Endothelial cell of umbilical vein (primary cell): ENCODE results near the gene HDAC9. TPM values are rescaled to one million over a fixed set of nuclear protein-coding genes. Genes with fewer than 3 reads are reported as not detected.

Experiments
- BruUV-seq: library from RNA; stranded (reverse); fragments of 400-500 nt; replicated peaks from 2 replicates; lab custom pipeline; 2021; lab: Mats Ljungman, UMichigan
- CTCF ChIA-PET: fragments of 300-600, 350-600 bp; sonication (Branson Sonifier 250); formaldehyde crosslinking; loops from one replicate; lab custom pipeline; 2021; ENCODE audit warnings: antibody characterized with exemption, inconsistent platforms; lab: Charles Lee
- POLR2A ChIA-PET: fragments of 300-600, 350-600 bp; sonication (Branson Sonifier 250); formaldehyde crosslinking; loops from one replicate; lab custom pipeline; 2021; ENCODE audit warnings: antibody characterized with exemption, inconsistent platforms; lab: Charles Lee
- DNase-seq: peaks from one replicate; pipeline ENCODE4 v3.0.0-alpha.2; 2011; ENCODE audit warnings: low read depth, low spot score
- FAIRE-seq: peaks from 2 replicates; lab custom pipeline; 2011; peaks lifted over from hg19 to GRCh38; lab: Jason Lieb, UNC
- H2AFZ ChIP-seq: 2 replicates; pipeline ENCODE4 v1.6.0; 2012; ENCODE audit warnings: low read depth, low read length, control low read depth, inconsistent platforms
- H3K27ac ChIP-seq: 2 replicates; pipeline ENCODE4 v1.5.1; 2011; ENCODE audit warnings: low read depth, mild to moderate bottlenecking, control low read depth, low read length, moderate library complexity; ENCODE audit not compliant: insufficient read depth
- H3K27me3 ChIP-seq, 2 experiments: 2 replicates each; pipeline versions ENCODE4 v1.6.0 to v1.6.1; 2011; ENCODE audit warnings: low read length in 2 of 2, mixed read lengths in 1 of 2; ENCODE audit not compliant: control insufficient read depth in 2 of 2, insufficient read depth in 2 of 2
- H3K36me3 ChIP-seq, 2 experiments: 2 replicates in 1 of 2; 3 replicates in 1 of 2; pipeline ENCODE4 v1.5.1; 2011; ENCODE audit warnings: low read length in 2 of 2, mild to moderate bottlenecking in 1 of 2, moderate library complexity in 1 of 2; ENCODE audit not compliant: control insufficient read depth in 2 of 2, insufficient read depth in 2 of 2; ENCODE audit errors: extremely low read depth in 1 of 2
- H3K4me1 ChIP-seq: 3 replicates; pipeline ENCODE4 v1.5.1; 2011; ENCODE audit warnings: mild to moderate bottlenecking, low read length; ENCODE audit not compliant: control insufficient read depth, insufficient read depth; ENCODE audit errors: extremely low read depth
- H3K4me2 ChIP-seq: 2 replicates; pipeline ENCODE4 v1.6.1; 2011; ENCODE audit warnings: low read length, control low read depth, mixed read lengths; ENCODE audit not compliant: insufficient read depth
- H3K4me3 ChIP-seq, 3 experiments: fragments of 200-600 bp in 1 of 3; sonication (generic), shearing (Covaris generic) in 1 of 3; replicated peaks in 1 of 3; 2 replicates each; pipeline ENCODE4 v1.5.1; 2011 to 2016; ENCODE audit warnings: control low read depth in 3 of 3, low read length in 3 of 3, mild to moderate bottlenecking in 2 of 3, inconsistent platforms in 1 of 3, low read depth in 1 of 3, moderate library complexity in 1 of 3; ENCODE audit not compliant: insufficient read depth in 1 of 3
- H3K79me2 ChIP-seq: 2 replicates; pipeline ENCODE4 v1.6.0; 2012; ENCODE audit warnings: low read length, inconsistent platforms; ENCODE audit not compliant: control insufficient read depth, insufficient read depth
- H3K9ac ChIP-seq: replicated peaks from 2 replicates; pipeline ENCODE3; 2011; ENCODE audit warnings: low read length, control low read depth; ENCODE audit not compliant: insufficient read depth; ENCODE audit errors: extremely low read depth
- H3K9me1 ChIP-seq: replicated peaks from 3 replicates; pipeline ENCODE4 v1.6.0; 2011; ENCODE audit warnings: mild to moderate bottlenecking, low read length; ENCODE audit not compliant: control insufficient read depth, insufficient read depth; ENCODE audit errors: extremely low read depth
- H3K9me3 ChIP-seq: replicated peaks from 2 replicates; pipeline ENCODE4 v1.5.1; 2012; ENCODE audit warnings: low read length, inconsistent platforms; ENCODE audit not compliant: control insufficient read depth, insufficient read depth
- H4K20me1 ChIP-seq: replicated peaks from 2 replicates; pipeline ENCODE3; 2011; ENCODE audit warnings: mild to moderate bottlenecking, low read length; ENCODE audit not compliant: control insufficient read depth, insufficient read depth; ENCODE audit errors: extremely low read depth
- CTCF ChIP-seq, 2 donors: IDR thresholded peaks; 1 replicate in 1 of 2; 2 replicates in 1 of 2; pipeline ENCODE4 v1.5.1; 2011; ENCODE audit warnings: low read length in 2 of 2, mild to moderate bottlenecking in 2 of 2, moderate library complexity in 2 of 2, control low read depth in 1 of 2, inconsistent platforms in 1 of 2, low read depth in 1 of 2; ENCODE audit not compliant: insufficient read depth in 1 of 2; ENCODE audit errors: extremely low read depth in 1 of 2
- EZH2 ChIP-seq: IDR thresholded peaks from 2 replicates; pipeline ENCODE4 v1.6.1; 2012; ENCODE audit warnings: borderline replicate concordance, low read depth, mild to moderate bottlenecking, moderate library complexity, low read length, inconsistent platforms; ENCODE audit not compliant: severe bottlenecking
- FOS ChIP-seq: IDR thresholded peaks from 2 replicates; pipeline ENCODE4 v1.6.1; 2011; ENCODE audit warnings: mild to moderate bottlenecking, low read length, moderate library complexity, borderline replicate concordance; ENCODE audit not compliant: insufficient read depth
- GATA2 ChIP-seq: IDR thresholded peaks from 2 replicates; pipeline ENCODE4 v1.7.0; 2011; ENCODE audit warnings: low read depth, mild to moderate bottlenecking, moderate library complexity, mixed read lengths, low read length; ENCODE audit not compliant: insufficient read length, insufficient read depth
- JUN ChIP-seq: IDR thresholded peaks from 2 replicates; pipeline ENCODE4 v1.6.1; 2011; ENCODE audit warnings: borderline replicate concordance, low read depth; ENCODE audit not compliant: insufficient read length, insufficient read depth
- MAX ChIP-seq: IDR thresholded peaks from 2 replicates; pipeline ENCODE4 v1.6.1; 2011; ENCODE audit not compliant: insufficient read depth, insufficient read length
- MYC ChIP-seq: IDR thresholded peaks from one replicate; pipeline ENCODE4 v1.6.1; 2011; ENCODE audit warnings: mild to moderate bottlenecking, low read depth, low read length
- POLR2A ChIP-seq: IDR thresholded peaks from 2 replicates; pipeline ENCODE4 v1.6.1; 2012; ENCODE audit warnings: low read depth, mild to moderate bottlenecking, control low read depth, low read length
- POLR2AphosphoS5 ChIP-seq: IDR thresholded peaks from 2 replicates; pipeline ENCODE4 v1.6.1; 2012; ENCODE audit warnings: low read depth, mild to moderate bottlenecking, control low read depth, low read length, moderate library complexity; ENCODE audit not compliant: insufficient read depth
- dilution Hi-C: fragments of 300-500 bp; cut with MboI; formaldehyde crosslinking; loops from one replicate; pipeline ENCODE4 v1.15.0; 2019; ENCODE audit warnings: low sequenced_read_pairs; ENCODE audit not compliant: extremely low pct_ligation_motif_present
- intact Hi-C: fragments of 100-400 bp; cut with micrococcal nuclease; formaldehyde crosslinking; loops from one replicate; pipeline ENCODE4 v1.10.0; 2022
- polyA plus RNA-seq, 4 experiments: library from polyadenylated mRNA; depleted of rRNA in 3 of 4; stranded (reverse) in 3 of 4; unstranded in 1 of 4; fragments of >200 nt; gene quantifications; 2 replicates each; pipeline versions ENCODE4 v1.2.1 to v1.2.3, GENCODE V29; 2011 to 2012; ENCODE audit warnings: missing spikeins in 1 of 4
- total RNA-seq: library from RNA; stranded (reverse); gene quantifications from 2 replicates; pipeline ENCODE4 v1.2.3, GENCODE V29; 2021

Gene HDAC9
- total and polyA plus RNA-seq, 2 donors (not counting 3 experiments of a cell fraction or from before 2014, with no cell fraction given), result 1.8 to 11.6 TPM

GRCh38 chr7:18639711-18640110, 144.2 kb downstream of the HDAC9 start:
- H3K79me2 ChIP-seq, result no peaks in the 10 kb centered on the region
- dilution Hi-C loops (no loop called here), intact Hi-C loops (no loop called here)
- no peak for DNase-seq
- H3K9me3 ChIP-seq, result no peaks in the 10 kb centered on the region
- H3K4me2 ChIP-seq, result no peak overlapping the region
- H3K4me3 ChIP-seq, result no peak overlapping the region
- no peaks in the 10 kb centered on the region for H4K20me1 ChIP-seq
- H2AFZ ChIP-seq, result no peak overlapping the region
- H3K9me1 ChIP-seq, result no peaks in the 10 kb centered on the region
- H3K27me3 ChIP-seq, result no peaks in the 10 kb centered on the region
- H3K36me3 ChIP-seq, result no peaks in the 10 kb centered on the region
- BruUV-seq, result no TSS peak
- TF ChIP-seq MYC (no peak), POLR2A (no peak), POLR2AphosphoS5 (no peak), GATA2 (no peak), JUN (no peak), EZH2 (no peak)
- no peak overlapping the region for H3K9ac ChIP-seq
- no peaks in the 10 kb centered on the region for H3K4me1 ChIP-seq
- ChIA-PET CTCF (interaction anchor here (0.7 to 1.2 kb wide), 3 partner anchors 54 to 412 kb away, joined by 3 read pairs; no protein-coding TSS in a partner anchor), POLR2A (no interaction called here)
- no peak for FAIRE-seq
- no peak overlapping the region for H3K27ac ChIP-seq

- Histone ChIP-seq H2AFZ (no peak overlapping the region), H3K27me3 (no peaks in the 10 kb centered on the region), H3K9ac (no peak overlapping the region), H3K4me1 (no peaks in the 10 kb centered on the region), H3K79me2 (no peaks in the 10 kb centered on the region), H3K9me3 (no peaks in the 10 kb centered on the region), H3K27ac (no peak overlapping the region), H3K9me1 (no peaks in the 10 kb centered on the region), H3K4me3 (no peak overlapping the region), H4K20me1 (no peaks in the 10 kb centered on the region), H3K4me2 (no peak overlapping the region), H3K36me3 (no peaks in the 10 kb centered on the region)
- no TSS peak for BruUV-seq
- CTCF ChIA-PET, result interaction anchor here (1.0 to 2.2 kb wide), 4 partner anchors 9 to 847 kb away, joined by 3 to 8 read pairs (median 6); no protein-coding TSS in a partner anchor
- POLR2A ChIA-PET, result no interaction called here
- intact Hi-C loops (no loop called here), dilution Hi-C loops (no loop called here)
- TF ChIP-seq MAX (no peak), FOS (no peak), POLR2A (no peak), JUN (no peak), CTCF (IDR thresholded peaks at IDR 0.05; ENCODE audit: extremely low read depth in 1 of 2, insufficient read depth in 1 of 2, low read depth in 1 of 2, low read length in 2 of 2) (no peak), GATA2 (no peak), EZH2 (no peak), MYC (no peak), POLR2AphosphoS5 (no peak)
- FAIRE-seq (no peak), DNase-seq (no peak)
Observed at GRCh38 chr7:18644981-18645380, 149.4 kb downstream of the HDAC9 start.
